Activated CD8-positive, alpha-beta memory T cell treated with anti-CD3 and anti-CD28 coated beads, Interleukin-2, amount 10 ng/mL, durations not matched to agents 7 days and 5 days (primary cell): ENCODE results near the gene TMED8. TPM values are rescaled to one million over a fixed set of nuclear protein-coding genes. Genes with fewer than 3 reads are reported as not detected.
"Not testable (repeated sequence)": the region's sequence is repeated elsewhere in the genome, so short reads cannot be mapped to it uniquely, and the experiment has no call there.

Source experiments
- ATAC-seq: fragments of 150-1000 bp; cut with Tn5 transposase; one replicate; pipeline ENCODE4 v1.10.0; 2021; ENCODE audit warnings: moderate library complexity
- CTCF ChIA-PET: fragments of 350-600 bp; sonication (Branson Sonifier 250); formaldehyde crosslinking; loops from one replicate; lab custom pipeline; 2021; ENCODE audit warnings: antibody characterized with exemption; lab: Charles Lee
- DNase-seq: peaks from one replicate; pipeline ENCODE4 v3.0.0-alpha.2; 2020
- H3K27ac Mint-ChIP-seq: one replicate; pipeline ENCODE4 v1.8.0; 2021; ENCODE audit warnings: mild to moderate bottlenecking, mixed read lengths
- H3K27me3 Mint-ChIP-seq: one replicate; pipeline ENCODE4 v1.8.0; 2021; ENCODE audit warnings: mixed read lengths
- H3K36me3 Mint-ChIP-seq: one replicate; pipeline ENCODE4 v1.8.0; 2021; ENCODE audit warnings: mild to moderate bottlenecking, mixed read lengths
- H3K4me1 Mint-ChIP-seq: one replicate; pipeline ENCODE4 v1.8.0; 2021; ENCODE audit warnings: mixed read lengths
- H3K4me3 Mint-ChIP-seq: one replicate; pipeline ENCODE4 v1.8.0; 2021; ENCODE audit warnings: mild to moderate bottlenecking, moderate library complexity, mixed read lengths
- H3K9me3 Mint-ChIP-seq: one replicate; pipeline ENCODE4 v1.8.0; 2022; ENCODE audit warnings: low read depth, mixed read lengths
- total RNA-seq, 2 experiments: library from RNA; stranded (reverse); gene quantifications; one replicate each; pipeline ENCODE4 v1.2.3, GENCODE V29; 2021

The TMED8 gene
- total RNA-seq, result 10 to 100 TPM; 17.6 to 24.4 TPM

GRCh38 chr14:77376771-77377501 is at the start of gene TMED8, which contains the start of gene SAMD15:
Gene TMED8, minus strand, starts transcription at chr14:77377094. Its CDS starts 41 bp downstream, at chr14:77377053.
Gene SAMD15, plus strand, starts transcription at chr14:77377379. Its CDS starts 40 bp downstream, at chr14:77377419.
- H3K36me3 Mint-ChIP-seq, result peaks cover 20% of the 10 kb centered on the region
- no peaks in the 10 kb centered on the region for H3K9me3 Mint-ChIP-seq
- peaks cover 39% of the 10 kb centered on the region for H3K4me1 Mint-ChIP-seq
- ATAC-seq (peak; percentile 98), DNase-seq (peak; percentile 90)
- H3K4me3 Mint-ChIP-seq, result peak within 1 kb of the TSS; percentile 80
- CTCF ChIA-PET, result interaction anchor here (0.7 to 2.5 kb wide), 10 partner anchors 14 to 279 kb away, joined by 3 to 7 read pairs (median 5); partner anchors contain the start of genes CIPC, GSTZ1 and POMT2
- H3K27me3 Mint-ChIP-seq, result peaks cover 5% of the 10 kb centered on the region
- peak within 1 kb of the TSS; percentile 81 for H3K27ac Mint-ChIP-seq

- no peak overlapping the region for H3K27ac Mint-ChIP-seq
- CTCF ChIA-PET, result no interaction called here
- no peaks in the 10 kb centered on the region for H3K27me3 Mint-ChIP-seq
- H3K36me3 Mint-ChIP-seq, result peaks cover 68% of the 10 kb centered on the region
- H3K4me3 Mint-ChIP-seq, result no peak overlapping the region
- DNase-seq (no peak), ATAC-seq (no peak)
- no peaks in the 10 kb centered on the region for H3K4me1 Mint-ChIP-seq
- H3K9me3 Mint-ChIP-seq, result no peaks in the 10 kb centered on the region
These were observed 49.5 kb upstream of the TMED8 start for GRCh38 chr14:77426396-77426795.

GRCh38 chr14:77424862-77425261 is 48.0 kb upstream of the TMED8 start:
- H3K27ac Mint-ChIP-seq, result no peak overlapping the region
- DNase-seq (no peak), ATAC-seq (no peak)
- no peaks in the 10 kb centered on the region for H3K27me3 Mint-ChIP-seq
- no peak overlapping the region for H3K4me3 Mint-ChIP-seq
- peaks cover 3% of the 10 kb centered on the region for H3K9me3 Mint-ChIP-seq
- H3K4me1 Mint-ChIP-seq, result no peaks in the 10 kb centered on the region
- CTCF ChIA-PET, result no interaction called here
- H3K36me3 Mint-ChIP-seq, result peaks cover 68% of the 10 kb centered on the region

- no peak for ATAC-seq
- H3K36me3 Mint-ChIP-seq, result peaks cover 62% of the 10 kb centered on the region
These were observed 46.5 kb upstream of the TMED8 start, which contains the start of gene NOXRED1 for GRCh38 chr14:77423423-77423822. Gene NOXRED1, minus strand, starts transcription at chr14:77423523. Its CDS starts 634 bp downstream, at chr14:77422889.

GRCh38 chr14:77421201-77421600 is 44.3 kb upstream of the TMED8 start:
- Mint-ChIP-seq H3K9me3 (peaks cover 6% of the 10 kb centered on the region), H3K36me3 (peaks cover 43% of the 10 kb centered on the region), H3K4me3 (no peak overlapping the region), H3K27ac (no peak overlapping the region), H3K27me3 (no peaks in the 10 kb centered on the region), H3K4me1 (no peaks in the 10 kb centered on the region)
- ATAC-seq, result no peak
- CTCF ChIA-PET, result no interaction called here
- DNase-seq, result no peak

More at GRCh38 chr14:77423423-77423822, 46.5 kb upstream of the TMED8 start, which contains the start of gene NOXRED1:
- no peaks in the 10 kb centered on the region for H3K27me3 Mint-ChIP-seq
- H3K4me3 Mint-ChIP-seq, result no peak within 1 kb of the TSS
- no peak within 1 kb of the TSS for H3K27ac Mint-ChIP-seq
- DNase-seq, result no peak
- peaks cover 6% of the 10 kb centered on the region for H3K9me3 Mint-ChIP-seq
- CTCF ChIA-PET, result no interaction called here
- no peaks in the 10 kb centered on the region for H3K4me1 Mint-ChIP-seq

GRCh38 chr14:77416836-77417235 is 39.9 kb upstream of the TMED8 start:
- Mint-ChIP-seq H3K4me3 (no peak overlapping the region), H3K36me3 (peaks cover 19% of the 10 kb centered on the region), H3K27me3 (no peaks in the 10 kb centered on the region), H3K27ac (no peak overlapping the region), H3K4me1 (no peaks in the 10 kb centered on the region), H3K9me3 (peaks cover 6% of the 10 kb centered on the region)
- no peak for DNase-seq
- CTCF ChIA-PET, result no interaction called here
- no peak for ATAC-seq

GRCh38 chr14:77416098-77416497 is 39.2 kb upstream of the TMED8 start:
- H3K4me1 Mint-ChIP-seq, H3K9me3 Mint-ChIP-seq, CTCF ChIA-PET: not testable (repeated sequence)

GRCh38 chr14:77415403-77416030 is 38.6 kb upstream of the TMED8 start:
- not testable (repeated sequence) for ATAC-seq, H3K27me3 Mint-ChIP-seq, H3K27ac Mint-ChIP-seq, H3K4me3 Mint-ChIP-seq, H3K9me3 Mint-ChIP-seq, H3K36me3 Mint-ChIP-seq, DNase-seq, H3K4me1 Mint-ChIP-seq
- CTCF ChIA-PET, result interaction anchor here (1.3 kb wide), 1 partner anchor 45 kb away, joined by 3 read pairs; no protein-coding TSS in a partner anchor

More at GRCh38 chr14:77416098-77416497, 39.2 kb upstream of the TMED8 start:
- not testable (repeated sequence) for H3K27me3 Mint-ChIP-seq, DNase-seq, H3K27ac Mint-ChIP-seq, H3K4me3 Mint-ChIP-seq, ATAC-seq
- peaks cover 12% of the 10 kb centered on the region for H3K36me3 Mint-ChIP-seq

- Mint-ChIP-seq H3K9me3 (no peaks in the 10 kb centered on the region), H3K4me1 (peaks cover 16% of the 10 kb centered on the region), H3K36me3 (no peaks in the 10 kb centered on the region), H3K4me3 (no peak overlapping the region), H3K27ac (no peak overlapping the region), H3K27me3 (no peaks in the 10 kb centered on the region)
- CTCF ChIA-PET, result no interaction called here
- ATAC-seq (no peak), DNase-seq (no peak)
These were observed 32.2 kb upstream of the TMED8 start for GRCh38 chr14:77409131-77409533.

GRCh38 chr14:77407158-77407557 is 30.3 kb upstream of the TMED8 start:
- H3K27me3 Mint-ChIP-seq, result no peaks in the 10 kb centered on the region

GRCh38 chr14:77406718-77407117 is 29.8 kb upstream of the TMED8 start:
- DNase-seq (no peak), ATAC-seq (peak; percentile 9)
- Mint-ChIP-seq H3K4me1 (peaks cover 16% of the 10 kb centered on the region), H3K9me3 (no peaks in the 10 kb centered on the region), H3K27ac (no peak overlapping the region), H3K27me3 (no peaks in the 10 kb centered on the region), H3K4me3 (no peak overlapping the region), H3K36me3 (no peaks in the 10 kb centered on the region)
- CTCF ChIA-PET, result interaction anchor here (0.6 to 1.0 kb wide), 2 partner anchors 13 to 21 kb away, joined by 3 to 4 read pairs; no protein-coding TSS in a partner anchor

More at GRCh38 chr14:77407158-77407557, 30.3 kb upstream of the TMED8 start:
- DNase-seq (no peak), ATAC-seq (no peak)
- Mint-ChIP-seq H3K9me3 (no peaks in the 10 kb centered on the region), H3K36me3 (no peaks in the 10 kb centered on the region), H3K4me3 (no peak overlapping the region), H3K4me1 (peaks cover 16% of the 10 kb centered on the region), H3K27ac (no peak overlapping the region)
- CTCF ChIA-PET, result interaction anchor here (1.0 kb wide), 1 partner anchor 13 kb away, joined by 4 read pairs; no protein-coding TSS in a partner anchor

GRCh38 chr14:77406086-77406485 is 29.2 kb upstream of the TMED8 start:
- Mint-ChIP-seq H3K4me1 (peaks cover 16% of the 10 kb centered on the region), H3K27ac (no peak overlapping the region), H3K36me3 (no peaks in the 10 kb centered on the region), H3K27me3 (no peaks in the 10 kb centered on the region), H3K9me3 (no peaks in the 10 kb centered on the region), H3K4me3 (no peak overlapping the region)
- CTCF ChIA-PET, result interaction anchor here (0.6 to 1.0 kb wide), 2 partner anchors 14 to 21 kb away, joined by 3 to 4 read pairs; no protein-coding TSS in a partner anchor
- ATAC-seq, result no peak
- DNase-seq, result no peak

- no peak overlapping the region for H3K27ac Mint-ChIP-seq
- CTCF ChIA-PET, result no interaction called here
- DNase-seq, result no peak
These were observed 26.9 kb upstream of the TMED8 start for GRCh38 chr14:77403768-77404167.

More at GRCh38 chr14:77403768-77404167, 26.9 kb upstream of the TMED8 start:
- Mint-ChIP-seq H3K4me1 (peaks cover 16% of the 10 kb centered on the region), H3K4me3 (no peak overlapping the region), H3K36me3 (no peaks in the 10 kb centered on the region), H3K27me3 (no peaks in the 10 kb centered on the region), H3K9me3 (no peaks in the 10 kb centered on the region)
- ATAC-seq, result no peak
